Smooth muscle cell (in vitro differentiated cells): ENCODE results near the gene B3GALT6. TPM values are rescaled to one million over a fixed set of nuclear protein-coding genes. Genes with fewer than 3 reads are reported as not detected.

Source experiments
- DNase-seq: peaks from one replicate; lab custom pipeline; 2025; ENCODE audit not compliant: unreplicated experiment; lab: John Stamatoyannopoulos, UW
- H2AFZ ChIP-seq: fragments of 200-600 bp; sonication (generic); 2 replicates; pipeline ENCODE4 v1.6.0; 2016; ENCODE audit warnings: antibody characterized with exemption, low read depth, mild to moderate bottlenecking
- H3F3A ChIP-seq: fragments of 200-600 bp; sonication (generic); 2 replicates; pipeline ENCODE4 v1.6.0; 2017; ENCODE audit warnings: antibody characterized with exemption, low read depth
- H3K27ac ChIP-seq: fragments of 200-600 bp; sonication (generic); 2 replicates; pipeline ENCODE4 v1.5.1; 2016; ENCODE audit warnings: low read depth, mild to moderate bottlenecking
- H3K27me3 ChIP-seq: fragments of 200-600 bp; sonication (generic); 2 replicates; pipeline ENCODE4 v1.6.1; 2016; ENCODE audit warnings: low read depth, mild to moderate bottlenecking
- H3K36me3 ChIP-seq: fragments of 200-600 bp; sonication (generic); 2 replicates; pipeline ENCODE4 v1.5.1; 2016; ENCODE audit warnings: low read depth
- H3K4me1 ChIP-seq: fragments of 200-600 bp; sonication (generic); 2 replicates; pipeline ENCODE4 v1.5.1; 2016; ENCODE audit warnings: low read depth
- H3K4me2 ChIP-seq: fragments of 200-600 bp; sonication (generic); 2 replicates; pipeline ENCODE4 v1.6.0; 2016; ENCODE audit warnings: mild to moderate bottlenecking
- H3K4me3 ChIP-seq: fragments of 200-600 bp; sonication (generic); 2 replicates; pipeline ENCODE4 v1.5.1; 2016; ENCODE audit warnings: mild to moderate bottlenecking
- H3K79me2 ChIP-seq: fragments of 200-600 bp; sonication (generic); 2 replicates; pipeline ENCODE4 v1.6.0; 2016; ENCODE audit warnings: low read depth, mild to moderate bottlenecking
- H3K9ac ChIP-seq: fragments of 200-600 bp; sonication (generic); 2 replicates; pipeline ENCODE4 v1.6.0; 2016; ENCODE audit warnings: low read depth
- H3K9me3 ChIP-seq: fragments of 200-600 bp; sonication (generic); replicated peaks from 2 replicates; pipeline ENCODE4 v1.5.1; 2016; ENCODE audit warnings: low read depth
- H4K20me1 ChIP-seq: fragments of 200-600 bp; sonication (generic); 2 replicates; pipeline ENCODE4 v1.6.0; 2016; ENCODE audit warnings: low read depth
- CTCF ChIP-seq: fragments of 200-600 bp; sonication (generic); IDR thresholded peaks from 2 replicates; pipeline ENCODE4 v1.5.1; 2017; ENCODE audit warnings: borderline replicate concordance, mild to moderate bottlenecking, antibody characterized with exemption; ENCODE audit not compliant: insufficient read depth, poor library complexity, severe bottlenecking
- WGBS: methylation state at CpG from one replicate; pipeline ENCODE4 v1.1.7; 2016; ENCODE audit warnings: low lambda C conversion rate; 5-methylcytosine and 5-hydroxymethylcytosine counted together
- polyA plus RNA-seq: library from polyadenylated mRNA; unstranded; fragments of >200 nt; fragmentation: Nextera tagmentation; extraction: Ambion mirVana; gene quantifications from 2 replicates; pipeline ENCODE4 v1.2.1, GENCODE V29; 2016
- total RNA-seq: library from RNA; depleted of rRNA; stranded (reverse); fragments of >200 nt; gene quantifications from 2 replicates; pipeline ENCODE4 v1.2.3, GENCODE V29; 2014

The B3GALT6 gene
- total and polyA plus RNA-seq, 2 experiments from 2014 or later: 15.0 to 33.2 TPM

- Histone ChIP-seq H3F3A (no peaks in the 10 kb centered on the region), H3K9ac (no peak overlapping the region), H3K36me3 (no peaks in the 10 kb centered on the region), H3K9me3 (no peaks in the 10 kb centered on the region), H3K4me1 (peaks cover 7% of the 10 kb centered on the region), H3K4me3 (no peak overlapping the region), H3K4me2 (no peak overlapping the region), H3K79me2 (peaks cover 68% of the 10 kb centered on the region), H4K20me1 (peaks cover 65% of the 10 kb centered on the region), H3K27me3 (no peaks in the 10 kb centered on the region), H3K27ac (no peak overlapping the region), H2AFZ (no peak overlapping the region)
- no peak for DNase-seq
- TF ChIP-seq CTCF: no peak
- WGBS: 99% methylated on average over 35 of the region's 44 CpGs
These were observed 5.3 kb upstream of the B3GALT6 start for GRCh38 chr1:1226566-1227362.

- H3K4me2 ChIP-seq: no peak overlapping the region
- no peak for DNase-seq
- H3K27ac ChIP-seq: no peak overlapping the region
- 99% methylated on average over 14 of the region's 25 CpGs for WGBS
- no peak overlapping the region for H3K9ac ChIP-seq
- peaks cover 65% of the 10 kb centered on the region for H4K20me1 ChIP-seq
- H3F3A ChIP-seq: no peaks in the 10 kb centered on the region
- no peak overlapping the region for H2AFZ ChIP-seq
- no peak overlapping the region for H3K4me3 ChIP-seq
- H3K27me3 ChIP-seq: no peaks in the 10 kb centered on the region
- no peaks in the 10 kb centered on the region for H3K9me3 ChIP-seq
- no peaks in the 10 kb centered on the region for H3K36me3 ChIP-seq
- peaks cover 68% of the 10 kb centered on the region for H3K79me2 ChIP-seq
- peaks cover 7% of the 10 kb centered on the region for H3K4me1 ChIP-seq
- no peak for TF ChIP-seq CTCF
These were observed 4.7 kb upstream of the B3GALT6 start for GRCh38 chr1:1227386-1227785.

- Histone ChIP-seq H3K4me1 (peaks cover 7% of the 10 kb centered on the region), H4K20me1 (peaks cover 65% of the 10 kb centered on the region), H3K27ac (no peak overlapping the region), H3K4me3 (no peak overlapping the region), H3F3A (no peaks in the 10 kb centered on the region), H3K79me2 (peaks cover 72% of the 10 kb centered on the region), H3K4me2 (no peak overlapping the region), H3K9ac (no peak overlapping the region), H2AFZ (no peak overlapping the region), H3K9me3 (no peaks in the 10 kb centered on the region), H3K27me3 (no peaks in the 10 kb centered on the region), H3K36me3 (no peaks in the 10 kb centered on the region)
- no peak for TF ChIP-seq CTCF
- no peak for DNase-seq
- WGBS: 97% methylated on average over 29 of the region's 30 CpGs
These were observed 3.9 kb upstream of the B3GALT6 start for GRCh38 chr1:1228187-1228586.
